Measurements from ENCODE around the gene CHD1.

Gene CHD1

GRCh38 chr5:98941131-98941883 is 12.5 kb upstream of the CHD1 start:
- DNase-seq (ENCODE audit: low read depth): peak; percentile 49
- TF ChIP-seq POLR2A (IDR thresholded peaks at IDR 0.05; ENCODE audit: extremely low read depth, insufficient read length): no peak
- TF ChIP-seq MYC (IDR thresholded peaks at IDR 0.05; ENCODE audit: low read depth, low read length): no peak
- TF ChIP-seq, protein P1, sequence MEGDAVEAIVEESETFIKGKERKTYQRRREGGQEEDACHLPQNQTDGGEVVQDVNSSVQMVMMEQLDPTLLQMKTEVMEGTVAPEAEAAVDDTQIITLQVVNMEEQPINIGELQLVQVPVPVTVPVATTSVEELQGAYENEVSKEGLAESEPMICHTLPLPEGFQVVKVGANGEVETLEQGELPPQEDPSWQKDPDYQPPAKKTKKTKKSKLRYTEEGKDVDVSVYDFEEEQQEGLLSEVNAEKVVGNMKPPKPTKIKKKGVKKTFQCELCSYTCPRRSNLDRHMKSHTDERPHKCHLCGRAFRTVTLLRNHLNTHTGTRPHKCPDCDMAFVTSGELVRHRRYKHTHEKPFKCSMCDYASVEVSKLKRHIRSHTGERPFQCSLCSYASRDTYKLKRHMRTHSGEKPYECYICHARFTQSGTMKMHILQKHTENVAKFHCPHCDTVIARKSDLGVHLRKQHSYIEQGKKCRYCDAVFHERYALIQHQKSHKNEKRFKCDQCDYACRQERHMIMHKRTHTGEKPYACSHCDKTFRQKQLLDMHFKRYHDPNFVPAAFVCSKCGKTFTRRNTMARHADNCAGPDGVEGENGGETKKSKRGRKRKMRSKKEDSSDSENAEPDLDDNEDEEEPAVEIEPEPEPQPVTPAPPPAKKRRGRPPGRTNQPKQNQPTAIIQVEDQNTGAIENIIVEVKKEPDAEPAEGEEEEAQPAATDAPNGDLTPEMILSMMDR (IDR thresholded peaks at IDR 0.05; ENCODE audit: low read depth, low read length): no peak
- no peak for TF ChIP-seq MAX (IDR thresholded peaks at IDR 0.05; ENCODE audit: low read depth, low read length)
- H3K4me3 ChIP-seq (ENCODE audit: low read depth, low read length): no peak overlapping the region

GRCh38 chr5:98940581-98940980 is 11.8 kb upstream of the CHD1 start:
- no peak overlapping the region for H3K4me3 ChIP-seq (ENCODE audit: low read depth, low read length)
- no peak for DNase-seq (ENCODE audit: low read depth)
- TF ChIP-seq MAX (IDR thresholded peaks at IDR 0.05; ENCODE audit: low read depth, low read length) (no peak), POLR2A (IDR thresholded peaks at IDR 0.05; ENCODE audit: extremely low read depth, insufficient read length) (no peak), MYC (IDR thresholded peaks at IDR 0.05; ENCODE audit: low read depth, low read length) (no peak)
- TF ChIP-seq, protein P1 (IDR thresholded peaks at IDR 0.05; ENCODE audit: low read depth, low read length): no peak

- DNase-seq (ENCODE audit: low read depth): no peak
- TF ChIP-seq MYC (IDR thresholded peaks at IDR 0.05; ENCODE audit: low read depth, low read length) (no peak), POLR2A (IDR thresholded peaks at IDR 0.05; ENCODE audit: extremely low read depth, insufficient read length) (no peak), MAX (IDR thresholded peaks at IDR 0.05; ENCODE audit: low read depth, low read length) (no peak)
- TF ChIP-seq, protein P1 (IDR thresholded peaks at IDR 0.05; ENCODE audit: low read depth, low read length): no peak
- no peak overlapping the region for H3K4me3 ChIP-seq (ENCODE audit: low read depth, low read length)
These were observed 9.7 kb upstream of the CHD1 start for GRCh38 chr5:98938464-98938863.

DNA sequence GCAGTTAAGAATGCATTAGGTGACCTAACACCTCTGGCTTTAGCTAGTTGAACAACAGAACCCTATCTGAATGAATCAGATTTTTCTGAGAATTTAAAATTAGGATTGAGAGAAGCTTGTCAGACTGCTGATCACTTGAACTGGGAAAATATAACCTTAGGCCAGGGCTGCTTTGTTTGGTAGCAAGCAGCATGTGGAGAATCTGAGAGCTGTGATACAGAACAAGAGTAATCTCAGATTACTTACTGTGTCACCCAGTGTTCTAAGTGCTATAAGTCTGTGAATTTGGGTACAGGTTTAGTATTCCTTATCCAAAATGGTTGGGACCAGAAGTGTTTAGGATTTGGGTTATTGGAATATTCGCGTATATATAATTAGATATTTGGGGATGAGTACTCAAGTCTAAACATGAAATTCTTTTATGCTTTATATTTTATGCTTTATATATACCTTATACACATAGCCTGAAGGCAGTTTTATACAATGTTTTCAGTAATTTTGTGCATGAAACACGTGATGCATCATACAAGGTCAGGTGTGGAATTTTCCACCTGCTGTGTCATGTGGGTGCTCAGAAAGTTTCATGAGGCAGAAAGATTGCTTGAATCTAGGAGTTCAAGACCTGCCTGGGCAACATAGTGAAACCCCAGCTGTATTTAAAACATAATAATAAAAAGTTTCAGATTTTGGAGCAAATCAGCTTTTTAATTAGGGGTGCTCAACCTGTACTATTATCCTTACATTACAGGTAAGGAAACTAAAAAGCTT is 8.3 kb upstream of the CHD1 start:
- H3K4me3 ChIP-seq (ENCODE audit: low read depth, low read length): no peak overlapping the region
- TF ChIP-seq POLR2A (IDR thresholded peaks at IDR 0.05; ENCODE audit: extremely low read depth, insufficient read length) (no peak), MYC (IDR thresholded peaks at IDR 0.05; ENCODE audit: low read depth, low read length) (no peak), MAX (IDR thresholded peaks at IDR 0.05; ENCODE audit: low read depth, low read length) (no peak)
- TF ChIP-seq, protein P1 (IDR thresholded peaks at IDR 0.05; ENCODE audit: low read depth, low read length): no peak
- no peak for DNase-seq (ENCODE audit: low read depth)

- no peak for TF ChIP-seq MYC (IDR thresholded peaks at IDR 0.05; ENCODE audit: low read depth, low read length)
- TF ChIP-seq, protein P1 (IDR thresholded peaks at IDR 0.05; ENCODE audit: low read depth, low read length): no peak
- TF ChIP-seq MAX (IDR thresholded peaks at IDR 0.05; ENCODE audit: low read depth, low read length): no peak
- TF ChIP-seq POLR2A (IDR thresholded peaks at IDR 0.05; ENCODE audit: extremely low read depth, insufficient read length): no peak
- no peak for DNase-seq (ENCODE audit: low read depth)
- no peak overlapping the region for H3K4me3 ChIP-seq (ENCODE audit: low read depth, low read length)
These were observed 6.4 kb upstream of the CHD1 start for GRCh38 chr5:98935206-98935605.

Data from NB4 (cell line).